Measurements from ENCODE around the gene B2M. TPM values are rescaled to one million over a fixed set of nuclear protein-coding genes. Genes with fewer than 3 reads are reported as not detected.

Gene B2M
- total and polyA plus RNA-seq, 2 of the 8 experiments (the other 6 are each of a cell fraction or from before 2014, with no cell fraction given): 78.9 to 907 TPM

- H3K4me1 ChIP-seq (replicated peaks in 1 of 4; ENCODE audit: control insufficient read depth in 3 of 4, insufficient read depth in 4 of 4, low read length in 3 of 4): no peaks in the 10 kb centered on the region
- no peak overlapping the region for H2AK5ac ChIP-seq (ENCODE audit: low read depth, low read length)
- no peak overlapping the region for H2BK5ac ChIP-seq (ENCODE audit: low read depth, low read length)
- H3K4me2 ChIP-seq (ENCODE audit: insufficient read depth in 1 of 2, low read depth in 2 of 2, low read length in 2 of 2): no peak overlapping the region
- H3K14ac ChIP-seq (ENCODE audit: insufficient read length): no peak overlapping the region
- DNase-seq (ENCODE audit: low read depth in 1 of 2, low spot score in 2 of 2): no peak
- CTCF ChIA-PET (ENCODE audit: partially characterized antibody): interaction anchor here (0.6 to 1.9 kb wide), 3 partner anchors 52 to 119 kb away, joined by 3 to 4 read pairs (median 4); partner anchors contain the start of gene SPG11
- H3K18ac ChIP-seq (ENCODE audit: extremely low read depth, low read length): no peak overlapping the region
- WGBS, 2 experiments (ENCODE audit: extremely low coverage in 1 of 2, insufficient coverage in 1 of 2, insufficient read length in 1 of 2, insufficient replicate concordance in 2 of 2, low coverage in 1 of 2, low lambda C conversion rate in 2 of 2, missing lambda C conversion rate in 1 of 2): 37% methylated on average over 3 of the region's 3 CpGs; no CpG with 5 or more reads in 1 of the 2 experiments
- H2BK20ac ChIP-seq (ENCODE audit: low read length): no peak overlapping the region
- TF ChIP-seq SUZ12 (IDR thresholded peaks at IDR 0.05; ENCODE audit: low read length): no peak
- no peak overlapping the region for H4K5ac ChIP-seq (ENCODE audit: insufficient read length, low read depth, low read length)
- no peak overlapping the region for H3K56ac ChIP-seq (replicated peaks; ENCODE audit: insufficient read length, low read depth, low read length)
- no peaks in the 10 kb centered on the region for H3K79me2 ChIP-seq (ENCODE audit: control insufficient read depth in 1 of 2, insufficient read depth in 2 of 2, low read length in 2 of 2)
- no peak for FAIRE-seq
- POLR2A ChIA-PET (ENCODE audit: partially characterized antibody): interaction anchor here (0.6 kb wide), 1 partner anchor 11 kb away, joined by 3 read pairs; no protein-coding TSS in a partner anchor
- no peak overlapping the region for H2AFZ ChIP-seq (ENCODE audit: low read length)
- H3K23ac ChIP-seq (ENCODE audit: insufficient read length): no peak overlapping the region
- no peaks in the 10 kb centered on the region for H3K27me3 ChIP-seq (replicated peaks in 1 of 4; ENCODE audit: control insufficient read depth in 3 of 4, extremely low read depth in 1 of 4, insufficient read depth in 3 of 4, low read length in 3 of 4)
- no peak overlapping the region for H2BK12ac ChIP-seq (ENCODE audit: low read depth, low read length)
- H4K8ac ChIP-seq (ENCODE audit: extremely low read depth, insufficient read depth, low read length): no peak overlapping the region
- H3K36me3 ChIP-seq (ENCODE audit: control insufficient read depth in 2 of 4, insufficient read depth in 4 of 4, low read length in 3 of 4): no peaks in the 10 kb centered on the region
- H3K4ac ChIP-seq (replicated peaks; ENCODE audit: insufficient read length, low read depth, low read length): no peak overlapping the region
- no peaks in the 10 kb centered on the region for H4K20me1 ChIP-seq (replicated peaks in 1 of 2; ENCODE audit: control insufficient read depth in 1 of 2, insufficient read depth in 2 of 2, low read length in 2 of 2)
- H2BK120ac ChIP-seq (replicated peaks; ENCODE audit: low read depth, low read length): no peak overlapping the region
- H3K4me3 ChIP-seq (ENCODE audit: extremely low read depth in 1 of 4, insufficient read depth in 2 of 4, low read depth in 3 of 4, low read length in 4 of 4): no peak overlapping the region
- no peak overlapping the region for H3K27ac ChIP-seq (ENCODE audit: low read depth, low read length)
- no peak overlapping the region for H3K9ac ChIP-seq (replicated peaks in 1 of 4; ENCODE audit: extremely low read depth in 1 of 4, low read depth in 3 of 4, low read length in 3 of 4)
- no peaks in the 10 kb centered on the region for H3K9me3 ChIP-seq (ENCODE audit: insufficient read depth in 2 of 2, low read depth in 1 of 2, low read length in 1 of 2)
- no peak overlapping the region for H4K91ac ChIP-seq (replicated peaks; ENCODE audit: insufficient read length, low read length)
- H3K23me2 ChIP-seq (ENCODE audit: low read depth, low read length): no peaks in the 10 kb centered on the region
- no peaks in the 10 kb centered on the region for H3K79me1 ChIP-seq (ENCODE audit: low read depth, low read length)
- H2BK15ac ChIP-seq (ENCODE audit: low read length): no peak overlapping the region
Measured at GRCh38 chr15:44765036-44765435, 53.7 kb downstream of the B2M start.

Small RNAs within 50 kb of the gene (small RNA-seq; reads per million reads assigned to genes)
- not detected for gene RF00019 (ENCODE audit: insufficient read depth)

Other genes with a start within 250 kb of the B2M start
- 109 and 119 TPM in 2 replicates for gene EIF3J, start 174.4 kb upstream of the B2M start, total RNA-seq (2021; fragmentation: NEBNext Ultra II Directional; extraction: Animal tissue kit (Norgen Biotek cat#: 25700))
- 15.6 and 26.8 TPM in 2 replicates for gene EIF3J, start 174.4 kb upstream of the B2M start, polyA plus RNA-seq (2011; rRNA removed)
- gene SPG11, start 47.9 kb upstream of the B2M start, total RNA-seq (2021; fragmentation: NEBNext Ultra II Directional; extraction: Animal tissue kit (Norgen Biotek cat#: 25700)): 32.5 and 37.1 TPM in 2 replicates
- 34.6 and 38.6 TPM in 2 replicates for gene SPG11, start 47.9 kb upstream of the B2M start, polyA plus RNA-seq (2011; rRNA removed)
- gene PATL2, start 194 bp upstream of the B2M start, total RNA-seq (2021; fragmentation: NEBNext Ultra II Directional; extraction: Animal tissue kit (Norgen Biotek cat#: 25700)): 0.48 and 0.65 TPM in 2 replicates
- 1.0 and 1.3 TPM in 2 replicates for gene PATL2, start 194 bp upstream of the B2M start, polyA plus RNA-seq (2011; rRNA removed)
- gene TRIM69, start 25.0 kb downstream of the B2M start, total RNA-seq (2021; fragmentation: NEBNext Ultra II Directional; extraction: Animal tissue kit (Norgen Biotek cat#: 25700)): 6.2 and 6.4 TPM in 2 replicates
- gene TRIM69, start 25.0 kb downstream of the B2M start, polyA plus RNA-seq (2011; rRNA removed): 2.9 and 4.3 TPM in 2 replicates
- not detected in 2 replicates for gene TERB2, start 245.2 kb downstream of the B2M start, total RNA-seq (2021; fragmentation: NEBNext Ultra II Directional; extraction: Animal tissue kit (Norgen Biotek cat#: 25700))
- gene TERB2, start 245.2 kb downstream of the B2M start, polyA plus RNA-seq (2011; rRNA removed): not detected in 2 replicates

Data from H1 (cell line).